Neural cell (in vitro differentiated cells): ENCODE results near the gene CHST11. TPM values are rescaled to one million over a fixed set of nuclear protein-coding genes. Genes with fewer than 3 reads are reported as not detected.

Source experiments
- H2AFZ ChIP-seq: fragments of 200-600, 300-800 bp; sonication (generic), shearing (Covaris generic); 2 replicates; pipeline ENCODE4 v1.6.0; 2014; ENCODE audit warnings: low read depth, mild to moderate bottlenecking, antibody characterized with exemption, low read length, moderate library complexity
- H3F3A ChIP-seq: fragments of 200-600 bp; shearing (Covaris generic); 2 replicates; pipeline ENCODE4 v1.6.1; 2016; ENCODE audit warnings: mild to moderate bottlenecking, moderate library complexity, mixed read lengths, antibody characterized with exemption, low read length; ENCODE audit not compliant: insufficient read depth, poor library complexity, severe bottlenecking
- H3K27ac ChIP-seq: fragments of 200-600, 300-800 bp; sonication (generic), shearing (Covaris generic); 2 replicates; pipeline ENCODE4 v1.5.1; 2014; ENCODE audit warnings: mild to moderate bottlenecking, low read length, moderate library complexity
- H3K27me3 ChIP-seq: fragments of 300-800, 200-600 bp; sonication (generic), shearing (Covaris generic); 2 replicates; pipeline ENCODE4 v1.6.0; 2014; ENCODE audit warnings: mild to moderate bottlenecking, low read depth, low read length, moderate library complexity; ENCODE audit not compliant: insufficient read depth
- H3K36me3 ChIP-seq: fragments of 300-800, 200-600 bp; sonication (generic), shearing (Covaris generic); 2 replicates; pipeline ENCODE4 v1.5.1; 2014; ENCODE audit warnings: mild to moderate bottlenecking, antibody characterized with exemption, low read length, moderate library complexity; ENCODE audit not compliant: insufficient read depth
- H3K4me2 ChIP-seq: fragments of 300-800, 200-600 bp; sonication (generic), shearing (Covaris generic); 2 replicates; pipeline ENCODE4 v1.6.0; 2014; ENCODE audit warnings: mild to moderate bottlenecking, low read length
- H3K4me3 ChIP-seq: fragments of 300-800, 200-600 bp; sonication (generic), shearing (Covaris generic); 2 replicates; pipeline ENCODE4 v1.5.1; 2014; ENCODE audit warnings: mild to moderate bottlenecking, low read length, moderate library complexity
- H3K79me2 ChIP-seq: fragments of 200-600 bp; shearing (Covaris generic); replicated peaks from 2 replicates; pipeline ENCODE4 v1.6.0; 2014; ENCODE audit warnings: mild to moderate bottlenecking, low read length, moderate library complexity; ENCODE audit not compliant: insufficient read depth
- H3K9ac ChIP-seq: fragments of 300-800, 200-600 bp; sonication (generic), shearing (Covaris generic); 2 replicates; pipeline ENCODE4 v1.6.1; 2016; ENCODE audit warnings: mild to moderate bottlenecking, low read length, mixed read lengths
- H3K9me2 ChIP-seq: fragments of 200-600 bp; shearing (Covaris generic); 2 replicates; pipeline ENCODE4 v1.6.1; 2016; ENCODE audit warnings: mild to moderate bottlenecking, low read length, mixed read lengths; ENCODE audit not compliant: insufficient read depth
- H3K9me3 ChIP-seq: fragments of 200-600, 300-800 bp; sonication (generic), shearing (Covaris generic); 2 replicates; pipeline ENCODE4 v1.6.1; 2016; ENCODE audit warnings: mild to moderate bottlenecking, mixed run types, low read length, moderate library complexity, mixed read lengths
- H4K20me1 ChIP-seq: fragments of 200-600 bp; shearing (Covaris generic); 2 replicates; pipeline ENCODE4 v1.6.1; 2016; ENCODE audit warnings: mild to moderate bottlenecking, mixed run types; ENCODE audit not compliant: insufficient read depth
- CTCF ChIP-seq: fragments of 450-650 bp; IDR thresholded peaks from 2 replicates; pipeline ENCODE4 v1.5.1; 2014; ENCODE audit warnings: antibody characterized with exemption, mild to moderate bottlenecking, moderate library complexity; ENCODE audit not compliant: poor library complexity, severe bottlenecking
- EP300 ChIP-seq: fragments of 450-650 bp; conservative IDR thresholded peaks from 2 replicates; pipeline ENCODE4 v1.6.1; 2014; ENCODE audit warnings: antibody characterized with exemption, mild to moderate bottlenecking, moderate library complexity; ENCODE audit not compliant: poor library complexity, severe bottlenecking
- EZH2 ChIP-seq: fragments of 200-600, 300-800 bp; shearing (Covaris generic), sonication (generic); IDR thresholded peaks from 2 replicates; pipeline ENCODE4 v1.6.1; 2014; ENCODE audit warnings: antibody characterized with exemption, low read length, borderline replicate concordance, mild to moderate bottlenecking; ENCODE audit not compliant: insufficient read depth, poor library complexity, severe bottlenecking
- MXI1 ChIP-seq: fragments of 450-650 bp; conservative IDR thresholded peaks from 2 replicates; pipeline ENCODE4 v1.6.1; 2014; ENCODE audit warnings: antibody characterized with exemption, mild to moderate bottlenecking; ENCODE audit not compliant: poor library complexity, severe bottlenecking
- POLR2AphosphoS5 ChIP-seq: IDR thresholded peaks from 2 replicates; pipeline ENCODE4 v1.6.1; 2012
- RAD21 ChIP-seq: fragments of 450-650 bp; conservative IDR thresholded peaks from 2 replicates; pipeline ENCODE4 v1.6.1; 2014; ENCODE audit warnings: antibody characterized with exemption, mild to moderate bottlenecking, moderate library complexity
- REST ChIP-seq: IDR thresholded peaks from 2 replicates; pipeline ENCODE4 v1.6.1; 2012; ENCODE audit warnings: borderline replicate concordance
- SMC3 ChIP-seq: fragments of 450-650 bp; conservative IDR thresholded peaks from 2 replicates; pipeline ENCODE4 v1.6.1; 2014; ENCODE audit warnings: antibody characterized with exemption, mild to moderate bottlenecking, moderate library complexity; ENCODE audit not compliant: poor library complexity
- TAF1 ChIP-seq: IDR thresholded peaks from 2 replicates; pipeline ENCODE4 v1.6.1; 2012; ENCODE audit warnings: low read depth
- polyA plus RNA-seq: library from polyadenylated mRNA; depleted of rRNA; stranded (reverse); fragments of >200 nt; gene quantifications from 2 replicates; pipeline ENCODE4 v1.2.3, GENCODE V29; 2014

The CHST11 gene
- polyA plus RNA-seq, 1 donor from 2014 or later, result 15.0 TPM

- no peaks in the 10 kb centered on the region for H3K36me3 ChIP-seq
- H3F3A ChIP-seq, result no peaks in the 10 kb centered on the region
- H3K9me3 ChIP-seq, result no peaks in the 10 kb centered on the region
- no peak for TF ChIP-seq CTCF
- TF ChIP-seq TAF1, result no peak
- TF ChIP-seq POLR2AphosphoS5, result no peak
- no peak for TF ChIP-seq RAD21
- TF ChIP-seq REST, result no peak
- no peak for TF ChIP-seq EP300
- TF ChIP-seq EZH2, result no peak
- no peak for TF ChIP-seq SMC3
- TF ChIP-seq MXI1, result no peak
- H2AFZ ChIP-seq, result no peak overlapping the region
- no peak overlapping the region for H3K4me3 ChIP-seq
- H3K9ac ChIP-seq, result no peak overlapping the region
- no peaks in the 10 kb centered on the region for H3K79me2 ChIP-seq
- no peaks in the 10 kb centered on the region for H4K20me1 ChIP-seq
- no peaks in the 10 kb centered on the region for H3K27me3 ChIP-seq
- H3K27ac ChIP-seq, result no peak overlapping the region
- no peak overlapping the region for H3K4me2 ChIP-seq
- no peaks in the 10 kb centered on the region for H3K9me2 ChIP-seq
Observed at GRCh38 chr12:104662203-104662602, 205.5 kb downstream of the CHST11 start.

- H3K79me2 ChIP-seq, result no peaks in the 10 kb centered on the region
- H3K4me3 ChIP-seq, result no peak overlapping the region
- no peaks in the 10 kb centered on the region for H3K9me2 ChIP-seq
- H3F3A ChIP-seq, result no peaks in the 10 kb centered on the region
- no peaks in the 10 kb centered on the region for H3K27me3 ChIP-seq
- H2AFZ ChIP-seq, result no peak overlapping the region
- no peak overlapping the region for H3K27ac ChIP-seq
- no peak overlapping the region for H3K9ac ChIP-seq
- H3K9me3 ChIP-seq, result no peaks in the 10 kb centered on the region
- no peak overlapping the region for H3K4me2 ChIP-seq
- TF ChIP-seq POLR2AphosphoS5, result no peak
- no peak for TF ChIP-seq RAD21
- no peak for TF ChIP-seq CTCF
- TF ChIP-seq MXI1, result no peak
- no peak for TF ChIP-seq SMC3
- TF ChIP-seq EP300, result no peak
- TF ChIP-seq TAF1, result no peak
- TF ChIP-seq EZH2, result no peak
- TF ChIP-seq REST, result no peak
- H3K36me3 ChIP-seq, result no peaks in the 10 kb centered on the region
- no peaks in the 10 kb centered on the region for H4K20me1 ChIP-seq
Observed at GRCh38 chr12:104662908-104663307, 206.2 kb downstream of the CHST11 start.
